Parathyroid adenoma (tissue), 2 donors: Measurements from ENCODE around the gene ZCCHC14.
"Not testable (repeated sequence)": the region's sequence is repeated elsewhere in the genome, so short reads cannot be mapped to it uniquely, and the experiment has no call there.

Experiments
- H2AFZ ChIP-seq: fragments of 300-600 bp; sonication (generic); one replicate; pipeline ENCODE4 v1.7.0; 2017; ENCODE audit warnings: antibody characterized with exemption, mild to moderate bottlenecking
- H3K27ac ChIP-seq: fragments of 300-600 bp; sonication (generic); one replicate; pipeline ENCODE4 v1.7.0; 2017
- H3K27me3 ChIP-seq: fragments of 300-600 bp; sonication (generic); one replicate; pipeline ENCODE4 v1.7.0; 2017; ENCODE audit warnings: low read length; ENCODE audit not compliant: control insufficient read depth, insufficient read depth
- H3K36me3 ChIP-seq: fragments of 300-600 bp; sonication (generic); one replicate; pipeline ENCODE4 v1.7.0; 2017; ENCODE audit warnings: low read length; ENCODE audit not compliant: control insufficient read depth, insufficient read depth
- H3K4me1 ChIP-seq: fragments of 300-600 bp; sonication (generic); one replicate; pipeline ENCODE4 v1.7.0; 2017; ENCODE audit warnings: control low read depth
- H3K4me2 ChIP-seq: fragments of 300-600 bp; sonication (generic); one replicate; pipeline ENCODE4 v1.7.0; 2017; ENCODE audit warnings: low read length
- H3K4me3 ChIP-seq: fragments of 300-600 bp; sonication (generic); one replicate; pipeline ENCODE4 v1.7.0; 2017; ENCODE audit warnings: low read depth, low read length
- H3K79me2 ChIP-seq: fragments of 300-600 bp; sonication (generic); one replicate; pipeline ENCODE4 v1.7.0; 2017; ENCODE audit warnings: control low read depth
- H3K9ac ChIP-seq: fragments of 300-600 bp; sonication (generic); one replicate; pipeline ENCODE4 v1.7.0; 2017; ENCODE audit warnings: mild to moderate bottlenecking
- H3K9me3 ChIP-seq: fragments of 300-600 bp; sonication (generic); one replicate; pipeline ENCODE4 v1.7.0; 2017; ENCODE audit warnings: low read length; ENCODE audit not compliant: control insufficient read depth
- CTCF ChIP-seq: fragments of 300-600 bp; sonication (generic); IDR thresholded peaks from one replicate; pipeline ENCODE4 v1.7.0; 2017; ENCODE audit warnings: antibody characterized with exemption, mild to moderate bottlenecking
- donor health status: primary hyperparathyroidism.

Gene ZCCHC14

GRCh38 chr16:87366930-87367329 lies 125.9 kb downstream of the ZCCHC14 start:
- Histone ChIP-seq H3K4me1 (peaks cover 18% of the 10 kb centered on the region), H3K36me3 (no peaks in the 10 kb centered on the region), H3K9me3 (no peaks in the 10 kb centered on the region), H3K4me3 (no peak overlapping the region), H3K79me2 (peaks cover 59% of the 10 kb centered on the region), H3K4me2 (no peak overlapping the region), H2AFZ (no peak overlapping the region), H3K9ac (no peak overlapping the region), H3K27me3 (no peaks in the 10 kb centered on the region), H3K27ac (no peak overlapping the region)
- TF ChIP-seq CTCF: no peak

GRCh38 chr16:87366288-87366687 lies 126.5 kb downstream of the ZCCHC14 start:
- TF ChIP-seq CTCF: no peak
- H3K27ac ChIP-seq: no peak overlapping the region
- H2AFZ ChIP-seq: no peak overlapping the region
- peaks cover 18% of the 10 kb centered on the region for H3K4me1 ChIP-seq
- H3K9ac ChIP-seq: no peak overlapping the region
- H3K36me3 ChIP-seq: no peaks in the 10 kb centered on the region
- no peak overlapping the region for H3K4me2 ChIP-seq
- H3K27me3 ChIP-seq: no peaks in the 10 kb centered on the region
- H3K79me2 ChIP-seq: peaks cover 53% of the 10 kb centered on the region
- H3K4me3 ChIP-seq: no peak overlapping the region
- H3K9me3 ChIP-seq: no peaks in the 10 kb centered on the region

- no peak for TF ChIP-seq CTCF
- Histone ChIP-seq H3K27ac (peak overlapping the region; percentile 32), H3K4me2 (no peak overlapping the region), H3K4me1 (peaks cover 18% of the 10 kb centered on the region), H3K9ac (no peak overlapping the region), H3K9me3 (no peaks in the 10 kb centered on the region), H2AFZ (no peak overlapping the region), H3K4me3 (no peak overlapping the region), H3K36me3 (no peaks in the 10 kb centered on the region), H3K79me2 (peaks cover 52% of the 10 kb centered on the region), H3K27me3 (no peaks in the 10 kb centered on the region)
Observed at GRCh38 chr16:87365021-87365713, 127.7 kb downstream of the ZCCHC14 start.

GRCh38 chr16:87363771-87364455 lies 128.9 kb downstream of the ZCCHC14 start:
- H3K9ac ChIP-seq: no peak overlapping the region
- TF ChIP-seq CTCF: no peak
- peak overlapping the region; percentile 14 for H3K4me2 ChIP-seq
- peak overlapping the region; percentile 45 for H2AFZ ChIP-seq
- peak overlapping the region; percentile 35 for H3K4me3 ChIP-seq
- no peaks in the 10 kb centered on the region for H3K9me3 ChIP-seq
- no peaks in the 10 kb centered on the region for H3K27me3 ChIP-seq
- H3K36me3 ChIP-seq: no peaks in the 10 kb centered on the region
- H3K79me2 ChIP-seq: peaks cover 52% of the 10 kb centered on the region
- H3K27ac ChIP-seq: peak overlapping the region; percentile 95
- peaks cover 18% of the 10 kb centered on the region for H3K4me1 ChIP-seq

- Histone ChIP-seq H3K79me2 (peaks cover 55% of the 10 kb centered on the region), H3K27ac (peak overlapping the region; percentile 95), H3K4me3 (peak overlapping the region; percentile 35), H3K4me1 (peaks cover 18% of the 10 kb centered on the region), H3K4me2 (peak overlapping the region; percentile 14)
- H2AFZ ChIP-seq, H3K27me3 ChIP-seq, H3K36me3 ChIP-seq, H3K9ac ChIP-seq, H3K9me3 ChIP-seq: not testable (repeated sequence)
Observed at GRCh38 chr16:87362828-87363559, 129.8 kb downstream of the ZCCHC14 start.
